Stimulated activated CD8-positive, alpha-beta memory T cell treated with anti-CD3 and anti-CD28 coated beads, Interleukin-2, amount 100 ng/mL, for 1 hour (primary cell): ENCODE measurements around the gene LSG1.
A peak's percentile ranks its signal among the peaks of the same experiment; 100 is the strongest.

Experiments used
- DNase-seq, 2 donors: peaks; one replicate each; pipeline ENCODE4 v3.0.0-alpha.2; 2020; ENCODE audit warnings: low read depth in 2 of 2

LSG1 gene

GRCh38 chr3:194671900-194672808 is at the start of gene LSG1:
LSG1 (minus strand) TSS chr3:194672191; CDS start chr3:194672162, 29 bp downstream.
- peak; percentile 76 to 80 for DNase-seq

- no peak for DNase-seq
These were observed 48.1 kb upstream of the LSG1 start for GRCh38 chr3:194720048-194720447.

DNA sequence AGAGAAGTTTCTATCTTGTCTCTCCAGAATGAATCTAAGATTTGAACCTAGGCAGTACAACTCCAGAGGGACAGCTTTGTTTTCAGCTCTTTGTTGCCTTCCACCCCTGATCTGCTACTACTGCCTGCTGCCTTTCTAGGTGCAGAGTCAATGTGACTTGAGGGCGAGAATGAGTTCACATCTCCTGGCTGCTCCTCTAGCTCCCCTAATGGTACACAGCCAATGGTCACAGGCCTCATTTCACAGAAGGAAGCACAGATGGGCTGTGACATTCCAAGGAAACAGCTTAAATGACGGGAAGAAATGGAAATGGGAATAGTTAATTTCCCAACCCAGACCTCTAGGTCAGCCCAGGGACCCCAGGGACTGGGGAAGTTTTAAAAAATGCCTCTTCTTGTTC is 46.1 kb upstream of the LSG1 start:
- no peak for DNase-seq

DNA sequence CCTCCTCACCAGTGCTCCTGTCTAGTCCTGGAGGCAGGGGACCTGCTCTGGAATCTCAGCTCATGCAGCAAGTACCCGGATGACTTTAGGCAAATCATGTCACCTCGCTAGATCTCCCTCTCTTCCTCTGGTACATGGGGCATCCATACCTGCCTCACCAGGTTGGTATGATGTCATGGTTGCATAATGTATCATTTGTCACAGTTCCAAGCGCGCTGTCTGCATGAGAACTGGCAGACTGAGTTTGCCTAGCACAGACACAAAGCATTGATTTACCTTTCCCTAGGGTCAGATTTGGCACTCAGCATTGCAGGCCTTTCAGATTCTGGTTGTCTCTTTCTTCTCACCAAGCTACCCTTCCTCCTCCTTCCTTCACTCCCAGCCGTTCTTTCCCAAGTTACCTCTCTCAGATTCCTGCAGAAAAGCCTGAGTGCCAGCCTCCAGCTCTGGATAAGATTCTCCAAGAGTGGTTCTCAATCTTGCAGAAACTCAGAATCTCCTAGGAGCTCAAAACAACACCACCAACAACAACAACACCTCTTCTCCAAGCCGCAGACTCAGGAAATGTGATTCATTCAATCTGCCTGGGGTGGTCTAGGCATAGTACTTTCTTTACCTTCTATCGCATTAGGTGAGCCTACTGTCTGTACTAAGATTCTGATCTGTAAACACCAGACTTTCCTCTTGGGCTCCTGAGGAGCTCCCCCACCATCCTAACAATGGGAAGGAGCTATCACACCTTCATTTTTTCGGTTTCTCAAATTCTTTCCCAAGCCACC is 43.2 kb upstream of the LSG1 start:
- peak in 1 of 2 donors; percentile 18 for DNase-seq

- no peak for DNase-seq
These were observed 42.6 kb upstream of the LSG1 start for GRCh38 chr3:194714564-194714963.

DNA sequence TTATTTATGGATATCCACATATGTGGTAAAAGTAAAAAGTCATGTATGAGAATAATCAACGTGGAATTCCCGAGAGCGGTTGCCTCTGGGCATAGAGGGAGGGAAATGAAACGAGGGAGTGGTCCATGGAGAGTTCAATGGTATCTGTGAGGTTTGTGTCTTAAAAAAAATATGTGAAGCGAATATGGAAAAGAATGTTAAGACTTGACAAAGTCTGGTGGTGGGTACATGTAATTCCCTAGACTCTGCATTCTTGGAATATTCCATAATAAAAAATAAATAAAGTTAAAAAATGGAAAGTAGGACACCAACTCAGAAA is 42.1 kb upstream of the LSG1 start:
- DNase-seq = no peak

DNA sequence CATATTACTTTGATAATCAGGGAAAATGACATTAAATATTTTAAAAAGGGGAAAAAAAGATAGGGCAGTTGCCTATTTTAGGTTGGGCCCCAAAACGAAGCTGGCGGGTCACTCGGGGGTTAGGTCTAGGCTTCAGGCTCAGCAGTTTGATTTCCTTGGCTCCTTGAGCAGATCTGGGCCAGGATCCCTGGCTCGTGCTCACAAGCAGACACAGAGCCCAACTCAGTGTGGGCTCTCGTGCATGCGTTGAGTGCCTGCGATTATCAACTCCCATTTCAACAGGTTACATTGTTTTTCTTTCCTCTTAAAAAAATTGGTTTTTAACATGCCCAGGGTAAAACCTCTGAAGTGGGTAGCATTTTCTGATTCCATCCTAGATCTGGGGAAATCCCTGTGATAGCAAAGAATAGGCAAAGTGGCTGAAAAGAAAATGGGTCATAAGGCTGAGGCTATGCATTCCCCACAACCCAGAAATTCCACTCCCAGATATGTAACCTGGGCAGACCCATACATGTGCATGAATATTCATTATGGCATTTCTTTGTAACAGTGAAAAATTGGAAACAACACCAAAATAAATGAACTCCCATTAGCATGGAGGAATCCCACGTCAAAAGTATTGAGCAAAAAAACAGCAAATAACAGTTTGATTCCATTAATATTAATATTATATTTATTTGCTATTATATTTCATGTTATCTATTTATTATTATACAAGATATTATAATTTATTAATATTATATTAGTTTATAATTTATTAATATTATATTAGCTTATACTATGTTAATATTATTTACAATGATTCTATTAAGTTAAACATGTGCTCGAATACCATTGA is 41.5 kb upstream of the LSG1 start:
- DNase-seq = no peak

GRCh38 chr3:194711913-194712312 is 39.9 kb upstream of the LSG1 start:
- no peak for DNase-seq

GRCh38 chr3:194711286-194711685 is 39.3 kb upstream of the LSG1 start:
- no peak for DNase-seq

DNA sequence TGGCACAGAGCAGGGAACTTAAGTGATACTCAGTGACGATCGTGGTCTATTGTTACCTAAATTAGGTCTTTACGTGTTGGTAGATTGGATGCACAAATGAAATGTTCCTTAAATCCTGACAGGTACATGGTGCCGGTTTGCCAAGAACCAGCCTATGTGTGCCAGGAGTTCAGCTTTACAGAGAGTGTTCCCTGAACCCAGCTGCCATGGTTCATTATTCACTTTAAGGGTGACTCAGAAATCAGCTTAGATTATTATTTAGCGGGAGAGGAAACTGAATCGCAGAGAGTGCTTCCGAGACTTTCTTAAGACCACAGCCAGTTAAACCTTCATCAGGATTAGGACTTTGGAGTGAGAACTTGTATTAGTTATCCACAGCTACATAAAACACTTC is 35.2 kb upstream of the LSG1 start:
- DNase-seq = no peak

DNA sequence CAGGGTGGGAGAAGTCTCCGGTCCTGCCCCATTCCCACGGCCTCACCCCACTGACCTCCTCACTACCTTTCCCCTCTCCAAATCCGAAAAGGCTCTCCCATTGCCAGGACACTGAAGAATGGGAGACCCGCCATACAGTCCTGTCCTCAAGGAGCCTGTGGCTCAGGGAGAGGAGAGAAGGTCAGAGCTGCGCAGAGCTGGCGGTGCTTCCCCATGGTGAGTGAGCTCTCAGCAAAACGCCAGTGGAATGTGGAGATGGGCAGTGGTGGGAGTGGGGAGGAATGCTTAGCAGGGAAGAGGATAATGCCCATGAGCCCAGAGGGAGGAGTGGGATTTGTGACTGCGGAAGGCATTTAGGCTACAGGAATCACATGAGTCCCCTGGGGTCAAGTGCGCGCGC is 33.8 kb upstream of the LSG1 start:
- DNase-seq = no peak

DNA sequence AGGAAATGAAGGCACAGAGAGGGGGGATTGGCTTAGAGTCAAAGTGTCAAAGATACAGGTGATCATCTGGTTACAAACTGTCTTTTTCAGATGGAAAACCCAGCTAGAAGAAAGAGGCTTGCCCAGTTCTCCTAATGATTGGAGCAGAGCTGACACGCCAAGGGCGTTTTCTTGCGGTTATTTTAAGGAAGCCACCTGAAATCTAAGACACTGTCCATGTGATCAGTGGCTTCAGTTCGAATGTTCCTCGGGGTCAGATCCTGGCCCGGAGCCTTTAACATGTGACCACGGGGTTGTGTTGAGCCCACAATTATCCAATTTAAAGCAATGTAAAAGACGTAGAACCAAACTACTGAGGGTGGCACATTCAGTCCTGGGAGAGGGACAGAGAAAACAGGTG is 33.2 kb upstream of the LSG1 start:
- no peak for DNase-seq

GRCh38 chr3:194702545-194702944 is 30.6 kb upstream of the LSG1 start:
- DNase-seq = no peak

DNA sequence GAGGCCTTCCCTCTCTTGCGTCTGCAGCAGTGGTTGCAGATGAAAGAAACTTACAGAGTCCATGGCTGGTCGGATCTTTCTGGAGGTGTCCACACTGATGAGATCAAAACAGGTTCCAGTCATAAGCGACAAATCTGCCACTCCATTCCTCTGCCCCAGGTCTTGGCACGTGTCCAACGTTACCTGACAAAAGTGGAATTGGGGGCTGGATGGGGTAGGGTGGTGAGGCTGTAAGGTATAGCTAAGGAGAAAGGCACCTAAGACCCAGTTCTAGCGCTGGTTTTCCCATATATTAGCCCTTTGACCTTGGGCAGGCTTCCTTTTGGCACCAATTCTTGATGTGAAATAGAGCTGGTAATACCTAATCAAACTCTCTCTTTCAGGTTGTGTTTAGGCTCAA is 24.7 kb upstream of the LSG1 start:
- DNase-seq = no peak

DNA sequence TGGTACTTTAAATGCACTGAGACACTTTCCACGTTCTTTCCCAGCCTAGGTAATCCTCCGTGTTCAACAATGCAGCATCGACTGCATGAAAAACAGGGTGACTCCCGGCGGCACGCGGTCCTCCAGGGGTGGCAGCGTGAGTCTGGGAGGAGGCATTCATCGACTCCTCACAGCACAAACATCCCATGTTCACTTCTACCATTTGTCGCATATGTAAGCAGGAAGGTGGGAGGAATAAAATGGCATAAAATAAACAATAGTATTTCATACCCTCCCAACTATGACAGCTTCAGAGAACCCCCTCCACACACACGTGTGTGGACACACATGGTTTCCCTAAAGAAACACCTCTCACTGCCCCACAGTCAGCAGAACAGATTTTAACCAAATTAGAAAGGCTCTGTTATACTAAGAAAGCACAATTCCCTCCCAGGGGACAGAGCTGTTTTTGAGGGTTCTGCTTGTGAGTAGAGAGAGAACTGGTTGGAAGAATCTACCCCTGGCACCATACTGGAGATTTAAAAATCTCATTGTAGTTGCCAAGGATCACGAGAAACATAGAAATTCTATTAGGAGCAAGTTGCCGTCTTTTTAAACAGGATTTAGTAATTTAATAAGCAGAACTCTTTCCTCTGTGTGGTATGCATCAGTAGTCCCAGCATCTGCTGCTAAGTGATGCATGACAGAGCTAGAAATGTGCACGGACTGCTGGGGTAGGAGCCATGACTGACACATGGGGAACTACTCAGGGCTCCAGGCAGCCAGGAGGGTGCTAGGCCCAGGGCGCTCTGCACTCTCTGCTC is 19.7 kb upstream of the LSG1 start:
- DNase-seq = no peak

- DNase-seq = no peak
These were observed 18.7 kb upstream of the LSG1 start for GRCh38 chr3:194690501-194691372.

DNA sequence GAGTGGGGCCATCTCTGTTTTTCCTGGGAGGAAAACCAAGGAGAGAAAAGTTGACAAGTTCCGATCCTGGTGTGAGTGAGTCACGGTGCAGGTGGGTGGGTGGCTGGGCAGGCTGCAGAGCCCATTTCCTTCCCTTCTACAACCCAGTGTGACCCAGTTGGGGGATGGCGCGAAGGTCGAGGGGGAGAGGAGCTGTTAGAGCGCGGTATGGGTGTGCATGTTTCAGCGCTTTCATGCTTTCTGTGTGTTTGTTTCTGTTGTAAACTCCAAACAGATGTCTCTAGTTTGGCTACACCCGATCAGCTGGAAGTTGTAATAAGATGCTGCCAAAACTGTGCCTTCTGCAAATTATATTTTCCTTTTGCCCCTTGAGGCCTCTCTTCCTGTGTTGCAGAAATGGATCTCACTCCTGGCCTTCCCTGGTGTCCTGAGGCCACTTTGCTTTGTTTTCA is 17.5 kb upstream of the LSG1 start:
- DNase-seq = no peak

- DNase-seq = no peak
These were observed 17.0 kb upstream of the LSG1 start for GRCh38 chr3:194688946-194689345.

DNA sequence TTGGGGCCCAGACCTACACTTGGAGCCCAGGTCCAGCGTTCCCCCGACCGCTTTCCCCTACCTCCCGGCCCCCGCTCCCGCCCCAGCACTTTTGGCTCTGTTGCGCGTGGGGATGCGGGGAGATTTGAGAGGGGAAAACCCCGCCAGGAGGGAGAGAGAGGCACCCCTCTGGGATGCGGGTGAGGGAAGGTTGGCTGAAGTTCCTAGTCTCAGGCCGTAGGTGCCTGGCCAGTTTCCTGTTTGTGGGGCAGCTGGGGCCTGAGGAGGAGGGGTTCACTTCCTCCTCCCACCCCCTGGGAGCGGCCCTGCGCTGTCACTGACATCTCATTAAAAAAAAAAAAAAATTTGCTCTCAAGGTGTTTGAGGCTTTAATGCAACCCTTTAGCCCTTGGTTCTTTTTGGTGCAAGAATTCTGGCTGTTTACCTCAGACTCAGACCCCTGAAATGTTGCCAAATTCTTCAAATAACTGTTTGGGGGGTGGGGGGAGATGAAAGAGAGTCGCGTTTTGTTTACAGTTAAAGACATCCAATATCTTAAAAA is 16.3 kb upstream of the LSG1 start:
- DNase-seq = no peak

DNA sequence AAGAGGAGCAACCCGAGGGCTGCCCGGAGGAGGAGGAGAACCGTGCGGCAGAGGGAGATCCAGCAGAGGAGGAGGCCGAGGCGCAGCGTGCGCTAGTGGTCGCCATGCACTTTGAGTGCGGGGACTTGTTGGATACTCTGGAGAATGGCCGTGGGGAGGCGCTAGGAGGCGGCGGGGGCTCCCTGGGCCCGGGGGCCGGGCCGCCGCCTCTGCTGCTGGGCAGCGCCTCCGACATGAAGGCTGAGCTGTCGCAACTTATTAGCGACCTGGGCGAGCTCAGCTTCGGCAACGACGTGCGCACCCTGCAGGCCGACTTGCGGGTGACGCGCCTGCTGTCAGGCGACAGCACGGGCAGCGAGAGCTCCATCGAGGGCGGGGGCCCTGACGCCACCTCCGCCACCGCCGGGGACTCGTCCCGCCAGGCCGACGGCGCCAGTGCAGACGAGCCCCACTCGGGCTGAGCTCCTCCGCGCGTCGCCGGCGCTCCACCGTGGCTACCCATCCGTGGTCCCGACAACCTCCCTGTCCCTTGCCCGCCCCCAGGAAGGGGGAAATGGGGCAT is 15.7 kb upstream of the LSG1 start:
- peak; percentile 41 to 75 for DNase-seq
